Peyer's patch (tissue), 4 donors: ENCODE results near the gene TK2.

Experiments
- CTCF ChIP-seq, 6 experiments: fragments of 450-650 bp in 4 of 6; fragments of 200-600 bp in 2 of 6; sonication (generic) in 1 of 6; IDR thresholded peaks; one replicate each; pipeline ENCODE4 v1.5.1; 2017 to 2019; ENCODE audit warnings: antibody characterized with exemption in 6 of 6, mild to moderate bottlenecking in 3 of 6, moderate library complexity in 1 of 6
- POLR2A ChIP-seq, 2 donors: fragments of 450-650 bp; IDR thresholded peaks; one replicate each; pipeline ENCODE4 v1.5.1; 2017; ENCODE audit warnings: antibody characterized with exemption in 2 of 2, mild to moderate bottlenecking in 2 of 2, moderate library complexity in 2 of 2

DNA sequence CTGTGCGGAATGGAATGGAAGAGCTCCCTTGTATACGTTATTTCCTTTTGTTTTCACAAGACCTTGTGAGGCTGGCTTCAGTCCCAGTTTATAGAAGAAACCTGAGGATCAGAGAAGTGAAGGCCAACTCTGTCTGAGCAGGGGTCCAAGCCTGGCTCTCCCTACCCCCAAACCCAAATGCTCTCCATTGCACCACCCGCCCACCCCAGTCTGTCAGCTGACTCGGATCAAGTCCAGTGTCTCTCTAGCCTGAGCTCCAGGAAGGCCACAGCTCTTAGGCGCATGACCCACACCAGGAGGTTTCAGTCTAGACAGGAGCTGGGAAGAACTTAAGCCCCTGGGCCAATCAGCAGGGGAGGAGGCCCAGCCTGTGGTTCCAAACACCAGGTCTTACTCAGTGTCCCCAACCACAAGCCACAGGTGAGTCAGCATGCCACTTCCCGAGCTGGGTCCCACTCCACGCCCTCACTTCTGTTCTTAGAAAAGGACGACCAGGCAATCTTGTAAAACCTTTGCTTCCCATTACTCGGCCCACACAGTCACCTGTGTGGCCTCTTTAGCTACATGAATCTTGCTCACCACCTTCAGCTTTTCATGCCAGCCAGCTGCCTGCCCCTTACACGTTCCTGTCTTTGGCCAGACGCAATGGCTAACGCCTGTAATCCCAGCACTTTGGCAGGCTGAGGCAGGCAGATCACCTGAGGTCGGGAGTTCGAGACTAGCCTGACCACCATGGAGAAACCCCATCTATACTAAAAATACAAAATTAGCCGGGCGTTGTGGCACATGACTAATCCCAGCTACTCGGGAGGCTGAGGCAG, 27.8 kb downstream of the TK2 start:
- no peak for TF ChIP-seq CTCF (IDR thresholded peaks at IDR 0.05)
- TF ChIP-seq POLR2A (IDR thresholded peaks at IDR 0.05), result no peak
